G401.6 (cell line): ENCODE measurements around the gene ACOX3.

Source experiments
- FAIRE-seq: peaks from 2 replicates; lab custom pipeline; 2012; peaks lifted over from hg19 to GRCh38; lab: Jason Lieb, UNC

ACOX3 gene

GRCh38 chr4:8467016-8467415 lies 26.5 kb upstream of the ACOX3 start:
- no peak for FAIRE-seq

GRCh38 chr4:8465615-8466611 lies 25.4 kb upstream of the ACOX3 start:
- no peak for FAIRE-seq

- FAIRE-seq, result no peak
Observed at GRCh38 chr4:8464381-8464780, 23.9 kb upstream of the ACOX3 start.

GRCh38 chr4:8463811-8464210 lies 23.3 kb upstream of the ACOX3 start:
- no peak for FAIRE-seq

- no peak for FAIRE-seq
Observed at GRCh38 chr4:8461616-8462015, 21.1 kb upstream of the ACOX3 start.

GRCh38 chr4:8461086-8461485 lies 20.6 kb upstream of the ACOX3 start:
- no peak for FAIRE-seq

GRCh38 chr4:8459867-8460445 lies 19.4 kb upstream of the ACOX3 start:
- no peak for FAIRE-seq

- no peak for FAIRE-seq
Observed at GRCh38 chr4:8457646-8458252, 17.2 kb upstream of the ACOX3 start.

- FAIRE-seq, result no peak
Observed at GRCh38 chr4:8453957-8454356, 13.4 kb upstream of the ACOX3 start.

- FAIRE-seq, result no peak
Observed at GRCh38 chr4:8451440-8452182, 11.1 kb upstream of the ACOX3 start.

GRCh38 chr4:8446122-8446521 lies 5.6 kb upstream of the ACOX3 start:
- FAIRE-seq, result no peak

GRCh38 chr4:8443801-8444200 lies 3.3 kb upstream of the ACOX3 start:
- no peak for FAIRE-seq

GRCh38 chr4:8442596-8443358 lies 2.3 kb upstream of the ACOX3 start:
- no peak for FAIRE-seq

- no peak for FAIRE-seq
Observed at GRCh38 chr4:8441499-8442091, 1.1 kb upstream of the ACOX3 start.

- FAIRE-seq, result no peak
Observed at GRCh38 chr4:8439914-8440491, 520 bp downstream of the ACOX3 start.

- FAIRE-seq, result no peak
Observed at GRCh38 chr4:8439168-8439567, 1.4 kb downstream of the ACOX3 start.

- FAIRE-seq, result no peak
Observed at GRCh38 chr4:8438743-8439142, 1.8 kb downstream of the ACOX3 start.

- no peak for FAIRE-seq
Observed at GRCh38 chr4:8437281-8437680, 3.2 kb downstream of the ACOX3 start.

GRCh38 chr4:8435656-8436121 lies 4.8 kb downstream of the ACOX3 start:
- no peak for FAIRE-seq

GRCh38 chr4:8434251-8435073 lies 6.1 kb downstream of the ACOX3 start:
- no peak for FAIRE-seq
